Embryonic facial prominence (tissue), 1 donor: ENCODE measurements around the gene PHACTR1.

Experiments
- DNase-seq: peaks from one replicate; pipeline ENCODE4 v3.0.0-alpha.2; 2016; ENCODE audit errors: extremely low spot score

Gene PHACTR1

GRCh38 chr6:13190376-13190775 is 473.8 kb downstream of the PHACTR1 start:
- no peak for DNase-seq

GRCh38 chr6:13191461-13191860 is 474.9 kb downstream of the PHACTR1 start:
- DNase-seq, result no peak

GRCh38 chr6:13194852-13195251 is 478.3 kb downstream of the PHACTR1 start:
- no peak for DNase-seq

- DNase-seq, result no peak
These were observed 479.2 kb downstream of the PHACTR1 start for GRCh38 chr6:13195803-13196202.

- DNase-seq, result no peak
These were observed 481.6 kb downstream of the PHACTR1 start for GRCh38 chr6:13198168-13198567.

- no peak for DNase-seq
These were observed 484.8 kb downstream of the PHACTR1 start for GRCh38 chr6:13201336-13201735.

GRCh38 chr6:13203145-13203544 is 486.6 kb downstream of the PHACTR1 start:
- DNase-seq, result no peak

- DNase-seq, result no peak
These were observed 488.5 kb downstream of the PHACTR1 start for GRCh38 chr6:13205106-13205505.

- no peak for DNase-seq
These were observed 495.5 kb downstream of the PHACTR1 start for GRCh38 chr6:13212096-13212495.

- no peak for DNase-seq
These were observed 496.0 kb downstream of the PHACTR1 start for GRCh38 chr6:13212538-13212937.

- DNase-seq, result no peak
These were observed 498.8 kb downstream of the PHACTR1 start for GRCh38 chr6:13215390-13215789.

GRCh38 chr6:13216236-13217014 is 499.9 kb downstream of the PHACTR1 start:
- no peak for DNase-seq

- no peak for DNase-seq
These were observed 500.8 kb downstream of the PHACTR1 start for GRCh38 chr6:13217206-13217905.

- no peak for DNase-seq
These were observed 503.7 kb downstream of the PHACTR1 start for GRCh38 chr6:13220266-13220665.

GRCh38 chr6:13222048-13222447 is 505.5 kb downstream of the PHACTR1 start:
- no peak for DNase-seq

- no peak for DNase-seq
These were observed 509.5 kb downstream of the PHACTR1 start for GRCh38 chr6:13226071-13226470.

- no peak for DNase-seq
These were observed 512.0 kb downstream of the PHACTR1 start for GRCh38 chr6:13228264-13229204.

GRCh38 chr6:13229205-13230085 is 512.9 kb downstream of the PHACTR1 start:
- DNase-seq, result no peak

- DNase-seq, result no peak
These were observed 516.5 kb downstream of the PHACTR1 start for GRCh38 chr6:13233106-13233505.

- no peak for DNase-seq
These were observed 517.6 kb downstream of the PHACTR1 start for GRCh38 chr6:13234130-13234529.

GRCh38 chr6:13235339-13235738 is 518.8 kb downstream of the PHACTR1 start:
- no peak for DNase-seq
